ENCODE results near the gene CDKN2C.

GRCh38 chr1:51009381-51009780 is 39.3 kb downstream of the CDKN2C start:
- TF ChIP-seq CTCF (IDR thresholded peaks at IDR 0.05), result no peak
- no peak for TF ChIP-seq POLR2A (IDR thresholded peaks at IDR 0.05)

Data from adrenal gland (tissue), 5 donors.